ENCODE results near the gene GPR78. TPM values are rescaled to one million over a fixed set of nuclear protein-coding genes. Genes with fewer than 3 reads are reported as not detected.

The GPR78 gene
- total RNA-seq, 1 experiment from 2014 or later: not detected

- H3K4me3 ChIP-seq (ENCODE audit: low read depth in 2 of 2, low read length in 2 of 2): no peak overlapping the region
- H3K27me3 ChIP-seq (ENCODE audit: control insufficient read depth, insufficient read depth, low read length): no peaks in the 10 kb centered on the region; the same call in 1 of the 2 replicates
- no peak overlapping the region for H3K27ac ChIP-seq (ENCODE audit: low read length)
- DNase-seq (ENCODE audit: low read depth, low spot score) (no peak), ATAC-seq (no peak)
- BruUV-seq (replicated peaks): no TSS peak
- H3K36me3 ChIP-seq (ENCODE audit: control insufficient read depth, insufficient read depth, low read length): no peaks in the 10 kb centered on the region
- TF ChIP-seq POLR2AphosphoS5 (IDR thresholded peaks at IDR 0.05; ENCODE audit: low read depth, low read length) (no peak), SIN3A (IDR thresholded peaks at IDR 0.05; ENCODE audit: borderline replicate concordance, insufficient read depth, low read depth, low read length) (no peak), CTCF (IDR thresholded peaks at IDR 0.05) (no peak), TCF7L2 (IDR thresholded peaks at IDR 0.05; ENCODE audit: low read depth, low read length) (no peak)
- TF ChIP-seq, protein P1, sequence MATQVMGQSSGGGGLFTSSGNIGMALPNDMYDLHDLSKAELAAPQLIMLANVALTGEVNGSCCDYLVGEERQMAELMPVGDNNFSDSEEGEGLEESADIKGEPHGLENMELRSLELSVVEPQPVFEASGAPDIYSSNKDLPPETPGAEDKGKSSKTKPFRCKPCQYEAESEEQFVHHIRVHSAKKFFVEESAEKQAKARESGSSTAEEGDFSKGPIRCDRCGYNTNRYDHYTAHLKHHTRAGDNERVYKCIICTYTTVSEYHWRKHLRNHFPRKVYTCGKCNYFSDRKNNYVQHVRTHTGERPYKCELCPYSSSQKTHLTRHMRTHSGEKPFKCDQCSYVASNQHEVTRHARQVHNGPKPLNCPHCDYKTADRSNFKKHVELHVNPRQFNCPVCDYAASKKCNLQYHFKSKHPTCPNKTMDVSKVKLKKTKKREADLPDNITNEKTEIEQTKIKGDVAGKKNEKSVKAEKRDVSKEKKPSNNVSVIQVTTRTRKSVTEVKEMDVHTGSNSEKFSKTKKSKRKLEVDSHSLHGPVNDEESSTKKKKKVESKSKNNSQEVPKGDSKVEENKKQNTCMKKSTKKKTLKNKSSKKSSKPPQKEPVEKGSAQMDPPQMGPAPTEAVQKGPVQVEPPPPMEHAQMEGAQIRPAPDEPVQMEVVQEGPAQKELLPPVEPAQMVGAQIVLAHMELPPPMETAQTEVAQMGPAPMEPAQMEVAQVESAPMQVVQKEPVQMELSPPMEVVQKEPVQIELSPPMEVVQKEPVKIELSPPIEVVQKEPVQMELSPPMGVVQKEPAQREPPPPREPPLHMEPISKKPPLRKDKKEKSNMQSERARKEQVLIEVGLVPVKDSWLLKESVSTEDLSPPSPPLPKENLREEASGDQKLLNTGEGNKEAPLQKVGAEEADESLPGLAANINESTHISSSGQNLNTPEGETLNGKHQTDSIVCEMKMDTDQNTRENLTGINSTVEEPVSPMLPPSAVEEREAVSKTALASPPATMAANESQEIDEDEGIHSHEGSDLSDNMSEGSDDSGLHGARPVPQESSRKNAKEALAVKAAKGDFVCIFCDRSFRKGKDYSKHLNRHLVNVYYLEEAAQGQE (IDR thresholded peaks at IDR 0.05; ENCODE audit: insufficient read depth in 1 of 2, low read depth in 2 of 2, low read length in 1 of 2): no peak
- intact Hi-C loops (cut with micrococcal nuclease; ENCODE audit: unreplicated experiment) (no loop called here), in situ Hi-C loops (cut with HindIII; ENCODE audit: low pct_unique_long_range_greater_than_20kb, low sequenced_read_pairs) (no loop called here)
- no peaks in the 10 kb centered on the region for H3K4me1 ChIP-seq (ENCODE audit: control insufficient read depth, insufficient read depth, low read length)
- CTCF ChIA-PET: no interaction called here
- POLR2A ChIA-PET: no interaction called here
- no peaks in the 10 kb centered on the region for H3K9me3 ChIP-seq (ENCODE audit: control insufficient read depth, insufficient read depth, low read depth, low read length)
Measured at GRCh38 chr4:8579526-8580320, 469 bp upstream of the GPR78 start.

DNA sequence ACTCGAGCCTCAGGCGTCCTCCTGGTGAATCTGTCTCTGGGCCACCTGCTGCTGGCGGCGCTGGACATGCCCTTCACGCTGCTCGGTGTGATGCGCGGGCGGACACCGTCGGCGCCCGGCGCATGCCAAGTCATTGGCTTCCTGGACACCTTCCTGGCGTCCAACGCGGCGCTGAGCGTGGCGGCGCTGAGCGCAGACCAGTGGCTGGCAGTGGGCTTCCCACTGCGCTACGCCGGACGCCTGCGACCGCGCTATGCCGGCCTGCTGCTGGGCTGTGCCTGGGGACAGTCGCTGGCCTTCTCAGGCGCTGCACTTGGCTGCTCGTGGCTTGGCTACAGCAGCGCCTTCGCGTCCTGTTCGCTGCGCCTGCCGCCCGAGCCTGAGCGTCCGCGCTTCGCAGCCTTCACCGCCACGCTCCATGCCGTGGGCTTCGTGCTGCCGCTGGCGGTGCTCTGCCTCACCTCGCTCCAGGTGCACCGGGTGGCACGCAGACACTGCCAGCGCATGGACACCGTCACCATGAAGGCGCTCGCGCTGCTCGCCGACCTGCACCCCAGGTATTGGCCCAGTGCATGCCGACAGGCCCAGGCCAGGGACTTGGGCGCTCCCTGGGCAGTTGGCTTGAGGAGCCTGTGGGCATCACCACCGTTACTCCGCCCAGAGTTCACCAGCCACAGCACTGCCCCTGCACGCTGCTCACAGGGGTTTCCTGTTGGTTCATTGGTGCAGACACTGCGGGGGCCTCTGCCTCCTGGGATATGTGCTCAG is 1.1 kb downstream of the GPR78 start:
- H3K4me1 ChIP-seq (ENCODE audit: control insufficient read depth, insufficient read depth, low read length): no peaks in the 10 kb centered on the region
- no peak for ATAC-seq
- POLR2A ChIA-PET: no interaction called here
- no peak overlapping the region for H3K27ac ChIP-seq (ENCODE audit: low read length)
- no TSS peak for BruUV-seq (replicated peaks)
- H3K9me3 ChIP-seq (ENCODE audit: control insufficient read depth, insufficient read depth, low read depth, low read length): no peaks in the 10 kb centered on the region
- CTCF ChIA-PET: no interaction called here
- DNase-seq (ENCODE audit: low read depth, low spot score): no peak
- H3K4me3 ChIP-seq (ENCODE audit: low read depth in 2 of 2, low read length in 2 of 2): no peak overlapping the region
- H3K36me3 ChIP-seq (ENCODE audit: control insufficient read depth, insufficient read depth, low read length): no peaks in the 10 kb centered on the region
- peaks cover 1% of the 10 kb centered on the region; the same call in 1 of the 2 replicates for H3K27me3 ChIP-seq (ENCODE audit: control insufficient read depth, insufficient read depth, low read length)
- no peak for TF ChIP-seq SIN3A (IDR thresholded peaks at IDR 0.05; ENCODE audit: borderline replicate concordance, insufficient read depth, low read depth, low read length)
- TF ChIP-seq CTCF (IDR thresholded peaks at IDR 0.05): no peak
- TF ChIP-seq, protein P1 (IDR thresholded peaks at IDR 0.05; ENCODE audit: insufficient read depth in 1 of 2, low read depth in 2 of 2, low read length in 1 of 2): no peak
- TF ChIP-seq POLR2AphosphoS5 (IDR thresholded peaks at IDR 0.05; ENCODE audit: low read depth, low read length): no peak
- TF ChIP-seq TCF7L2 (IDR thresholded peaks at IDR 0.05; ENCODE audit: low read depth, low read length): no peak
- intact Hi-C loops (cut with micrococcal nuclease; ENCODE audit: unreplicated experiment) (no loop called here), in situ Hi-C loops (cut with HindIII; ENCODE audit: low pct_unique_long_range_greater_than_20kb, low sequenced_read_pairs) (no loop called here)
